HG02623 (cell line): ENCODE measurements around the gene GLCE.
"Not testable (repeated sequence)": the region's sequence is repeated elsewhere in the genome, so short reads cannot be mapped to it uniquely, and the experiment has no call there.

ENCODE experiments used
- ATAC-seq: cut with Tn5 transposase; IDR thresholded peaks from one replicate; pipeline ENCODE4 v1.9.1; 2021; ENCODE audit warnings: moderate library complexity; ENCODE audit not compliant: unreplicated experiment

Gene GLCE

GRCh38 chr15:69297642-69298353 is 137.4 kb downstream of the GLCE start:
- no peak for ATAC-seq

GRCh38 chr15:69298354-69298696 is 137.9 kb downstream of the GLCE start:
- no peak for ATAC-seq

- no peak for ATAC-seq
Observed at GRCh38 chr15:69298697-69299441, 138.4 kb downstream of the GLCE start, which contains the start of gene PAQR5. TSS of gene PAQR5 (plus strand) at chr15:69298912. CDS start at chr15:69360081, 61,169 bp downstream.

- ATAC-seq = no peak
Observed at GRCh38 chr15:69299451-69299886, 139.0 kb downstream of the GLCE start.

- ATAC-seq = no peak
Observed at GRCh38 chr15:69299943-69300588, 139.6 kb downstream of the GLCE start.

- ATAC-seq = not testable (repeated sequence)
Observed at GRCh38 chr15:69301101-69301500, 140.7 kb downstream of the GLCE start.

GRCh38 chr15:69302087-69302486 is 141.7 kb downstream of the GLCE start:
- ATAC-seq = not testable (repeated sequence)

GRCh38 chr15:69302929-69303328 is 142.5 kb downstream of the GLCE start:
- ATAC-seq = no peak

- no peak for ATAC-seq
Observed at GRCh38 chr15:69303337-69304181, 143.1 kb downstream of the GLCE start.

GRCh38 chr15:69304182-69304545 is 143.7 kb downstream of the GLCE start:
- no peak for ATAC-seq

GRCh38 chr15:69305204-69305931 is 144.9 kb downstream of the GLCE start:
- ATAC-seq = no peak

- no peak for ATAC-seq
Observed at GRCh38 chr15:69305933-69306568, 145.6 kb downstream of the GLCE start.

GRCh38 chr15:69307939-69308338 is 147.5 kb downstream of the GLCE start:
- no peak for ATAC-seq

GRCh38 chr15:69308949-69309348 is 148.5 kb downstream of the GLCE start:
- no peak for ATAC-seq

- ATAC-seq = no peak
Observed at GRCh38 chr15:69311319-69311721, 150.9 kb downstream of the GLCE start.

GRCh38 chr15:69313432-69314000 is 153.1 kb downstream of the GLCE start:
- ATAC-seq = no peak

GRCh38 chr15:69314131-69314530 is 153.7 kb downstream of the GLCE start:
- no peak for ATAC-seq

- no peak for ATAC-seq
Observed at GRCh38 chr15:69314736-69315135, 154.3 kb downstream of the GLCE start.

GRCh38 chr15:69315402-69316110 is 155.1 kb downstream of the GLCE start:
- ATAC-seq = no peak
